HepG2 (cell line): ENCODE data around the gene TTC31. TPM values are rescaled to one million over a fixed set of nuclear protein-coding genes. Genes with fewer than 3 reads are reported as not detected.
A peak's percentile ranks its signal among the peaks of the same experiment; 100 is the strongest.

ENCODE experiments used
- AGO1 ChIP-seq: fragments of 200-400 bp; formaldehyde crosslinking; IDR thresholded peaks from 2 replicates; pipeline ENCODE4 v1.6.1; 2017; ENCODE audit warnings: mild to moderate bottlenecking, low read depth, low read length, moderate library complexity; ENCODE audit not compliant: poor library complexity, severe bottlenecking
- ARNT2 ChIP-seq: sonication (generic); formaldehyde crosslinking; IDR thresholded peaks from 2 replicates; pipeline ENCODE4 v1.8.0; 2022; ENCODE audit warnings: mild to moderate bottlenecking, low read depth, missing genetic modification reagents, moderate library complexity
- ATF7-NPFF ChIP-seq: sonication (generic); formaldehyde crosslinking; IDR thresholded peaks from 2 replicates; pipeline ENCODE4 v1.8.1; 2023; ENCODE audit warnings: mild to moderate bottlenecking, low read depth, missing genetic modification reagents, moderate library complexity
- CREB1 ChIP-seq, 2 experiments: fragments of 450-650 bp in 1 of 2; IDR thresholded peaks; 2 replicates each; pipeline ENCODE4 v1.6.1; 2016 to 2017; ENCODE audit warnings: control low read depth in 1 of 2, mild to moderate bottlenecking in 1 of 2, missing compliant biosample characterization in 1 of 2, missing genetic modification characterization in 1 of 2
- HOMEZ ChIP-seq: IDR thresholded peaks from 2 replicates; pipeline ENCODE4 v1.6.1; 2016; ENCODE audit warnings: low read depth
- KLF6 ChIP-seq: IDR thresholded peaks from 2 replicates; pipeline ENCODE4 v1.8.0; 2016; ENCODE audit warnings: missing biosample characterization, missing genetic modification reagents
- PPARG ChIP-seq: conservative IDR thresholded peaks from 2 replicates; pipeline ENCODE4 v1.6.1; 2016; ENCODE audit warnings: missing biosample characterization, missing genetic modification reagents
- RFX1 ChIP-seq: fragments of 450-650 bp; IDR thresholded peaks from 2 replicates; pipeline ENCODE4 v1.6.1; 2017
- SIN3B ChIP-seq: fragments of 150-350 bp; IDR thresholded peaks from 2 replicates; pipeline ENCODE4 v1.6.1; 2014; ENCODE audit warnings: low read length
- TEAD3 ChIP-seq: optimal IDR thresholded peaks from 2 replicates; pipeline ENCODE3; 2016; ENCODE audit warnings: borderline replicate concordance
- YY1 ChIP-seq: IDR thresholded peaks from 2 replicates; pipeline ENCODE4 v1.6.1; 2011; ENCODE audit warnings: low read length, low read depth, moderate library complexity, mild to moderate bottlenecking; ENCODE audit not compliant: insufficient read depth, insufficient replicate concordance
- ZC3H13 ChIP-seq: sonication (generic); formaldehyde crosslinking; IDR thresholded peaks from 2 replicates; pipeline ENCODE4 v1.8.1; 2023; ENCODE audit warnings: mild to moderate bottlenecking, missing genetic modification reagents, moderate library complexity
- ZC3H4 ChIP-seq: sonication (generic); formaldehyde crosslinking; IDR thresholded peaks from 2 replicates; pipeline ENCODE4 v1.4.0; 2020; ENCODE audit warnings: missing genetic modification reagents, borderline replicate concordance
- ZFX ChIP-seq: sonication (generic); formaldehyde crosslinking; IDR thresholded peaks from 2 replicates; pipeline ENCODE4 v1.4.0; 2020; ENCODE audit warnings: mild to moderate bottlenecking, low read depth, missing genetic modification reagents, moderate library complexity
- ZNF256 ChIP-seq: sonication (generic); formaldehyde crosslinking; conservative IDR thresholded peaks from 2 replicates; pipeline ENCODE4 v1.4.0; 2020; ENCODE audit warnings: missing genetic modification reagents
- ZNF34 ChIP-seq: sonication (generic); formaldehyde crosslinking; IDR thresholded peaks from 2 replicates; pipeline ENCODE4 v1.4.0; 2020; ENCODE audit warnings: mild to moderate bottlenecking, missing genetic modification reagents, borderline replicate concordance
- ZNF501 ChIP-seq: sonication (generic); formaldehyde crosslinking; IDR thresholded peaks from 2 replicates; pipeline ENCODE4 v1.5.1; 2020; ENCODE audit warnings: mild to moderate bottlenecking, moderate library complexity, missing genetic modification reagents
- ZNF775 ChIP-seq: sonication (generic); formaldehyde crosslinking; IDR thresholded peaks from 2 replicates; pipeline ENCODE4 v1.4.0; 2020; ENCODE audit warnings: missing genetic modification reagents, mild to moderate bottlenecking, moderate library complexity, borderline replicate concordance
- ZNF777 ChIP-seq: sonication (generic); formaldehyde crosslinking; IDR thresholded peaks from 2 replicates; pipeline ENCODE4 v1.4.0; 2020; ENCODE audit warnings: missing genetic modification reagents
- polyA plus RNA-seq, 8 experiments: library from polyadenylated mRNA; depleted of rRNA in 3 of 8; stranded (reverse) in 7 of 8; unstranded in 1 of 8; fragments of >200 nt; fragmentation: Illumina TruSeq in 4 of 8; extraction: Trizol in 4 of 8; gene quantifications; 2 replicates each; pipeline versions ENCODE4 v1.2.1 to v1.2.3, GENCODE V29; 2011 to 2016; ENCODE audit warnings: low read depth in 4 of 8, missing spikeins in 1 of 8, mixed read lengths in 1 of 8; ENCODE audit not compliant: insufficient read depth in 1 of 8
- total RNA-seq, 5 experiments: library from RNA; depleted of rRNA; stranded (reverse); fragments of >200 nt; fragmentation: Illumina TruSeq; extraction: Trizol; gene quantifications; 2 replicates each; pipeline ENCODE4 v1.2.3, GENCODE V29; 2016; ENCODE audit warnings: low read depth in 1 of 5
- TF ChIP-seq, protein P1 (sequence below): IDR thresholded peaks from 2 replicates; pipeline ENCODE4 v1.6.1; 2012; ENCODE audit warnings: inconsistent platforms
- TF ChIP-seq, protein P2 (sequence below), 2 experiments: sonication (generic) in 1 of 2; formaldehyde crosslinking in 1 of 2; IDR thresholded peaks; 2 replicates each; pipeline versions ENCODE4 v1.5.1 to v1.6.1; 2011 to 2020; ENCODE audit warnings: borderline replicate concordance in 1 of 2, low read depth in 1 of 2, low read length in 1 of 2, mild to moderate bottlenecking in 1 of 2, missing genetic modification reagents in 1 of 2, moderate library complexity in 1 of 2

Gene TTC31
- total and polyA plus RNA-seq, 2 of the 13 experiments (the other 11 are each of a cell fraction or from before 2014, with no cell fraction given), result 28.3 to 39.5 TPM

DNA sequence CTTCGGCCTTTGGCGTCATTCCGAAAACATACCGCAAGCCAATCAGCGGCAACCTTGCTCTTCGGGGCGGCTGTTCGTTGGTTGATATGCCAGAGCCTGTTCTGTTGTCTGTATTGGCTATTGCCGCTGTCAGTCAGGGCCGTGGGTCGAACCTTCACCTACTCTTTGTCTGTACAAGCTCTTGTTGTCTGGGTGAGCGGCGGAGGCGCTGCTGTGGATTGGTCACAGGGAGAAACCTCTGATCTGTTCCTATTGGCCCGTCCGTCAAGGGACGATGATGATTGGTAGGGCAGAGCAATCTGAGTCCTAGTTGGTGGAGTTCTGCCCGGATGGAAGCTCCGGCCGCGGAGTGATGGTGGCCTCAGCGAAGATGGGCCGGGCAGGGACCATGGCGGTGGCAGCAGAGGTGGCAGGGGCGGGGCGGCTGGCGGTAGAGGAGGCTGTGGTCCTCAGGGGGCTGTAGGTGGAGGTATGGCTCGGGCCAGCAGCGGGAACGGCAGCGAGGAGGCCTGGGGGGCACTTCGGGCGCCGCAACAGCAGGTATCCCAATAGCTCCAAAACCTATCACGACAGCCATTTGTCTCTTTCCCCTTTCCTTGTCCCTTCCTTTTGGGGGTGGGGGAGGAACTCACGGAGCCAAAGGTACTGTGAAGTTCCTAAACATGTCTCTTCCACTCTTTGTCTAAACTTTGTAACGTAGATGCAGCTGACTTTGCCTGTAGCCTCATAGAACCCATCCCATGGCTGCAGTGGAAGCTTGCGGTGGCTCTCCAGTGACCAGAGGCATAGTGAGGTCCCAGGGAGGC is 24.5 kb upstream of the TTC31 start, which contains the start of gene WBP1 (continued):
- TF ChIP-seq KLF6 (CRISPR knock-in tag), result no peak; the same call in 1 of the 2 replicates
- TF ChIP-seq YY1, result peak; percentile 88
- TF ChIP-seq ATF7-NPFF (CRISPR knock-in tag), result peak; percentile 47; the same call in 1 of the 2 replicates
- peak; percentile 95 for TF ChIP-seq PPARG (CRISPR knock-in tag)
- TF ChIP-seq HOMEZ (CRISPR knock-in tag), result 0 out of 2 replicates have a peak, but pooled peaks have one; percentile 24
- no peak for TF ChIP-seq ZNF256 (CRISPR knock-in tag)
- no peak; the same call in 1 of the 2 replicates for TF ChIP-seq ZC3H4 (CRISPR knock-in tag)
- TF ChIP-seq, protein P1, sequence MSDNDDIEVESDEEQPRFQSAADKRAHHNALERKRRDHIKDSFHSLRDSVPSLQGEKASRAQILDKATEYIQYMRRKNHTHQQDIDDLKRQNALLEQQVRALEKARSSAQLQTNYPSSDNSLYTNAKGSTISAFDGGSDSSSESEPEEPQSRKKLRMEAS, result peak; percentile 60
- peak; percentile 23; the same call in 1 of the 2 replicates for TF ChIP-seq ZC3H13 (CRISPR knock-in tag)
- peak; percentile 95 for TF ChIP-seq AGO1
- peak; percentile 79 for TF ChIP-seq ZNF501
- peak; percentile 36; the same call in 1 of the 2 replicates for TF ChIP-seq ARNT2 (CRISPR knock-in tag)
- TF ChIP-seq TEAD3 (CRISPR knock-in tag), result peak; percentile 84
- peak; percentile 7; the same call in 1 of the 2 replicates for TF ChIP-seq ZFX (CRISPR knock-in tag)
- peak; percentile 92 for TF ChIP-seq CREB1 (IDR thresholded peaks at IDR 0.05)
- TF ChIP-seq CREB1 (CRISPR knock-in tag; IDR thresholded peaks at IDR 0.05), result peak; percentile 97
- peak; percentile 70 for TF ChIP-seq RFX1
- TF ChIP-seq ZNF775, result 0 out of 2 replicates have a peak, but pooled peaks have one; percentile 75
- peak; percentile 80 for TF ChIP-seq SIN3B
- TF ChIP-seq ZNF34 (CRISPR knock-in tag), result peak; percentile 35; the same call in 1 of the 2 replicates
- no peak for TF ChIP-seq ZNF777
- TF ChIP-seq, protein P2, sequence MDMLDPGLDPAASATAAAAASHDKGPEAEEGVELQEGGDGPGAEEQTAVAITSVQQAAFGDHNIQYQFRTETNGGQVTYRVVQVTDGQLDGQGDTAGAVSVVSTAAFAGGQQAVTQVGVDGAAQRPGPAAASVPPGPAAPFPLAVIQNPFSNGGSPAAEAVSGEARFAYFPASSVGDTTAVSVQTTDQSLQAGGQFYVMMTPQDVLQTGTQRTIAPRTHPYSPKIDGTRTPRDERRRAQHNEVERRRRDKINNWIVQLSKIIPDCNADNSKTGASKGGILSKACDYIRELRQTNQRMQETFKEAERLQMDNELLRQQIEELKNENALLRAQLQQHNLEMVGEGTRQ (IDR thresholded peaks at IDR 0.05; ENCODE audit: low read depth, low read length), result peak; percentile 2; the same call in 1 of the 2 replicates
- TF ChIP-seq, protein P2 (CRISPR knock-in tag; IDR thresholded peaks at IDR 0.05; ENCODE audit: borderline replicate concordance), result no peak; the same call in 1 of the 2 replicates
